T-helper 9 cell (primary cell): ENCODE data around the gene SCPEP1.
"Not testable (repeated sequence)": the region's sequence is repeated elsewhere in the genome, so short reads cannot be mapped to it uniquely, and the experiment has no call there.

Experiments
- DNase-seq: peaks from one replicate; pipeline ENCODE4 v3.0.0-alpha.2; 2020

Gene SCPEP1

GRCh38 chr17:56965681-56966080 lies 12.2 kb upstream of the SCPEP1 start:
- not testable (repeated sequence) for DNase-seq

GRCh38 chr17:56966338-56966737 lies 11.6 kb upstream of the SCPEP1 start:
- no peak for DNase-seq

GRCh38 chr17:56970974-56971373 lies 7.0 kb upstream of the SCPEP1 start:
- DNase-seq = no peak

- DNase-seq = no peak
Measured at GRCh38 chr17:56972111-56972730, 5.7 kb upstream of the SCPEP1 start.

- no peak for DNase-seq
Measured at GRCh38 chr17:56973520-56973919, 4.4 kb upstream of the SCPEP1 start.

GRCh38 chr17:56974055-56974454 lies 3.9 kb upstream of the SCPEP1 start:
- no peak for DNase-seq

- no peak for DNase-seq
Measured at GRCh38 chr17:56975656-56976055, 2.3 kb upstream of the SCPEP1 start.

- DNase-seq = no peak
Measured at GRCh38 chr17:56976941-56977608, 856 bp upstream of the SCPEP1 start.

- DNase-seq = no peak
Measured at GRCh38 chr17:56978441-56979090, 635 bp downstream of the SCPEP1 start.

GRCh38 chr17:56979091-56979480 lies 1.2 kb downstream of the SCPEP1 start:
- no peak for DNase-seq

- not testable (repeated sequence) for DNase-seq
Measured at GRCh38 chr17:56980526-56980925, 2.6 kb downstream of the SCPEP1 start.

- DNase-seq = no peak
Measured at GRCh38 chr17:56982312-56982711, 4.4 kb downstream of the SCPEP1 start.

- DNase-seq = no peak
Measured at GRCh38 chr17:56983366-56983765, 5.4 kb downstream of the SCPEP1 start.

- no peak for DNase-seq
Measured at GRCh38 chr17:56985371-56986162, 7.6 kb downstream of the SCPEP1 start.

- no peak for DNase-seq
Measured at GRCh38 chr17:56987283-56987834, 9.4 kb downstream of the SCPEP1 start.

GRCh38 chr17:56988901-56989572 lies 11.1 kb downstream of the SCPEP1 start:
- no peak for DNase-seq

- DNase-seq = no peak
Measured at GRCh38 chr17:56992364-56992763, 14.4 kb downstream of the SCPEP1 start.

- DNase-seq = no peak
Measured at GRCh38 chr17:56994009-56994792, 16.3 kb downstream of the SCPEP1 start.

GRCh38 chr17:56995766-56996165 lies 17.8 kb downstream of the SCPEP1 start:
- no peak for DNase-seq

GRCh38 chr17:56997313-56997712 lies 19.4 kb downstream of the SCPEP1 start:
- DNase-seq = no peak

- no peak for DNase-seq
Measured at GRCh38 chr17:57001541-57001940, 23.6 kb downstream of the SCPEP1 start.

GRCh38 chr17:57002904-57003303 lies 25.0 kb downstream of the SCPEP1 start:
- no peak for DNase-seq
